Measurements from ENCODE around the gene UBAP1L.

DNA sequence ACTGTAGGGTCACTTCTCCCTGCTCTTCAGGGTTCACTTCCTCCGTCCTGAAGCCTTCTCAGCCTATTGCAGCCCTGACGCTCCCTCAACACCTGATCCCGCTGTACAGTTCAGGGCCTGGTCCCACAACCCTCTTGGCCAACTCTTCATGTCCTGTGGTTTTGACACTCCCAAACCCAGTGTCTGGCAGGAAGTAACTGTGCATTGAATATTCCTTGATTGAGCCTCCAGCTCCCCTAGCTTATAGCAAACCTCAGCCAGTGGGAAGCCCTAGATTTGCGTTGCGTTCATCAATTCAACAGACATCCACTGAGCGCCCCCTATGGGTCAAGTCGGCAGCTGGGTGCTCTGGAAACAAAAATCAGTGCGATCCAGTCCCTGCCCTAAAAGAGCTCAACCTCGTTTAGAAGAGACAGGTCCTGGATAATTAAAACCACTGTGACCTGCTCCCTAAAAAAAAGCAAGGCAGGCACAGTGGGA lies 13.5 kb downstream of the UBAP1L start:
- TF ChIP-seq, protein P1, sequence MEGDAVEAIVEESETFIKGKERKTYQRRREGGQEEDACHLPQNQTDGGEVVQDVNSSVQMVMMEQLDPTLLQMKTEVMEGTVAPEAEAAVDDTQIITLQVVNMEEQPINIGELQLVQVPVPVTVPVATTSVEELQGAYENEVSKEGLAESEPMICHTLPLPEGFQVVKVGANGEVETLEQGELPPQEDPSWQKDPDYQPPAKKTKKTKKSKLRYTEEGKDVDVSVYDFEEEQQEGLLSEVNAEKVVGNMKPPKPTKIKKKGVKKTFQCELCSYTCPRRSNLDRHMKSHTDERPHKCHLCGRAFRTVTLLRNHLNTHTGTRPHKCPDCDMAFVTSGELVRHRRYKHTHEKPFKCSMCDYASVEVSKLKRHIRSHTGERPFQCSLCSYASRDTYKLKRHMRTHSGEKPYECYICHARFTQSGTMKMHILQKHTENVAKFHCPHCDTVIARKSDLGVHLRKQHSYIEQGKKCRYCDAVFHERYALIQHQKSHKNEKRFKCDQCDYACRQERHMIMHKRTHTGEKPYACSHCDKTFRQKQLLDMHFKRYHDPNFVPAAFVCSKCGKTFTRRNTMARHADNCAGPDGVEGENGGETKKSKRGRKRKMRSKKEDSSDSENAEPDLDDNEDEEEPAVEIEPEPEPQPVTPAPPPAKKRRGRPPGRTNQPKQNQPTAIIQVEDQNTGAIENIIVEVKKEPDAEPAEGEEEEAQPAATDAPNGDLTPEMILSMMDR (IDR thresholded peaks at IDR 0.05): peak; percentile 63 to 85 (median 76)
- TF ChIP-seq POLR2A (IDR thresholded peaks at IDR 0.05) (no peak), POLR2AphosphoS5 (IDR thresholded peaks at IDR 0.05) (peak; percentile 32)

All from prostate gland (tissue), 2 donors.